GM21528 (cell line): ENCODE data around the gene FIGNL2.
"Not testable (repeated sequence)": the region's sequence is repeated elsewhere in the genome, so short reads cannot be mapped to it uniquely, and the experiment has no call there.

Experiments
- ATAC-seq: cut with Tn5 transposase; IDR thresholded peaks from one replicate; pipeline ENCODE4 v1.9.1; 2021; ENCODE audit warnings: mild to moderate bottlenecking, moderate library complexity; ENCODE audit not compliant: unreplicated experiment, low FRiP score

FIGNL2 gene, protein sequence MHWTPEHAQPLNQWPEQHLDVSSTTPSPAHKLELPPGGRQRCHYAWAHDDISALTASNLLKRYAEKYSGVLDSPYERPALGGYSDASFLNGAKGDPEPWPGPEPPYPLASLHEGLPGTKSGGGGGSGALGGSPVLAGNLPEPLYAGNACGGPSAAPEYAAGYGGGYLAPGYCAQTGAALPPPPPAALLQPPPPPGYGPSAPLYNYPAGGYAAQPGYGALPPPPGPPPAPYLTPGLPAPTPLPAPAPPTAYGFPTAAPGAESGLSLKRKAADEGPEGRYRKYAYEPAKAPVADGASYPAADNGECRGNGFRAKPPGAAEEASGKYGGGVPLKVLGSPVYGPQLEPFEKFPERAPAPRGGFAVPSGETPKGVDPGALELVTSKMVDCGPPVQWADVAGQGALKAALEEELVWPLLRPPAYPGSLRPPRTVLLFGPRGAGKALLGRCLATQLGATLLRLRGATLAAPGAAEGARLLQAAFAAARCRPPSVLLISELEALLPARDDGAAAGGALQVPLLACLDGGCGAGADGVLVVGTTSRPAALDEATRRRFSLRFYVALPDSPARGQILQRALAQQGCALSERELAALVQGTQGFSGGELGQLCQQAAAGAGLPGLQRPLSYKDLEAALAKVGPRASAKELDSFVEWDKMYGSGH

GRCh38 chr12:51848326-51848727 is at the start of gene FIGNL2:
Gene FIGNL2 (minus strand): TSS chr12:51848718. CDS start chr12:51822413, 26,305 bp downstream.
- ATAC-seq: no peak

DNA sequence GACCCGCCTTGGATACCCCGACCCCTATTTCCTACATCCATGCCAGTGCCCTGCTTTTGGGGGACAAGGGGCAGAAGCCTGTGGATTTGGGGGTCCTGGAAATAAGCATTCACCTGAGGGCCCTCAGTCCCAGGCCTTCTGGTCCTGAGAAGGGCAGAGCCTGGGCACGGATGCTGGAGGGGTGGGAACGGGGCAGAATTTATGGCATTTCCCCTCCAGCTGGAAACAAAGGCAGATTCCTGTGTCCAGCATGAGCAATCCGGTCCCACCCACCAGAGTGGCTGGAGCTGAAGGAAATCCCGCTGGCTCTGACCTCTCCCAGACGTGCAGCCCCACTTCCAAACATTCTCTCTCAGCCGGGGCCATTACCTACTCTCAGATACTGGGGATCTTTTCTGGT is 48.7 kb upstream of the FIGNL2 start:
- no peak for ATAC-seq

- ATAC-seq: no peak
Observed at GRCh38 chr12:51896236-51896635, 47.7 kb upstream of the FIGNL2 start.

GRCh38 chr12:51895378-51896135 is 47.0 kb upstream of the FIGNL2 start:
- ATAC-seq: no peak

DNA sequence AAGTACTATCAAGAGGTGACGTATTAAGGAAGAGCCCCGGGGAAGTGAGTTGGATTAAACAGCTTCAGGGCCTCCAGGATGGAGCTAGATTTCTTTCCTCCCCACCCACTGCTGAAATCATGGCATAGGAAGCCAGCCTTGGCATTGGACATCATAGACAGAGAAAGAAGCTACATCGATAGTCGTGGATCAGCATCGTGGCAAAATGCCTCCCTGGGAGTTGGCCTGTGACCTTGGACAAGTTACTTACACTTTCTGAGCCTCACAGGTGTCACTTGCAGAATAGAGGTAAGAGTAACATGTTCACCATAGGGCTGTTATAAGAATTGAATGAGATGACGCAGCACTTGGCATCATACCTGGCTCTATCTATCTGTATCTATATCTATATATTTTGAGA is 45.3 kb upstream of the FIGNL2 start:
- ATAC-seq: no peak

DNA sequence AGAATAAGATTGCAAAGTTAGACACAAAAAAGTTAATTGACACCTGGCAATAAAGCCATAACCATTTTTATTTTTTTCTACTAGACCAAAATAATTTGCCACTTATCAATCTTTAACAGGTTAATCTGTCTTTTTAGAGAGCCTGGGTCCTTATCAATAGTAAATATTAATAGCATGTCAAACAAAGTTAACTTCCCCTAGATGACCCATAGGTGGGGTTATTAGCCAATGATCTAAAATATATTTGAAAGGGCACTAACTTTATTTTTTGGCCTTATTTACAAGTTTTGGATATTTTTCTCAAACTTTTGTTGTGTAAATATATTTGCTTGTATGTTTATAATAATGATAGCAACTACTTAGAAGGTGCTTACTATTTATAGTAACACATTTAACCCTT is 43.3 kb upstream of the FIGNL2 start:
- no peak for ATAC-seq

DNA sequence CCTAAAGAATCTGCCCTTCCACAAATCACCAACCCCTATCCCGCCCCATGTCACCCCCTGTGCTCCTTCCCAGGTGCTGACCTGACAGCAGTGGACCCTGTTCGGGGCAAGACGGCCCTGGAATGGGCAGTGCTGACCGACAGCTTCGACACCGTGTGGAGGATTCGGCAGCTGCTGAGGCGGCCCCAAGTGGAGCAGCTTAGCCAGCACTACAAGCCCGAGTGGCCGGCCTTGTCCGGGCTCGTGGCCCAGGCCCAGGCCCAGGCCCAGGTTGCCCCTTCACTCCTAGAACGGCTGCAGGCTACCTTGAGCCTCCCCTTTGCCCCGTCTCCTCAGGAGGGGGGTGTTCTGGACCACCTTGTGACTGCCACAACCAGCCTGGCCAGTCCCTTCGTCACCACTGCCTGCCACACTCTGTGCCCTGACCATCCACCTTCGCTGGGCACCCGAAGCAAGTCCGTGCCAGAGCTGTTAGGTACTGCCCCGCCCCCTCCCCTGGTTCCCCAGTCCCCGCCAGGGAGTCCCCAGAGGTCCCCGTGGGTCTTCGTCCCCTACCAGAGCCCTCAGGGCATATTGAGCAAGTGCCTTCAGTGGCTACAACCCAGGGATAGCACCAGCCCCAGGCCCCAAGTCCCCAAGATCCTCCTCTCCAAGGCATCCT is 42.1 kb upstream of the FIGNL2 start:
- ATAC-seq: no peak

- no peak for ATAC-seq
Observed at GRCh38 chr12:51890133-51890464, 41.6 kb upstream of the FIGNL2 start.

DNA sequence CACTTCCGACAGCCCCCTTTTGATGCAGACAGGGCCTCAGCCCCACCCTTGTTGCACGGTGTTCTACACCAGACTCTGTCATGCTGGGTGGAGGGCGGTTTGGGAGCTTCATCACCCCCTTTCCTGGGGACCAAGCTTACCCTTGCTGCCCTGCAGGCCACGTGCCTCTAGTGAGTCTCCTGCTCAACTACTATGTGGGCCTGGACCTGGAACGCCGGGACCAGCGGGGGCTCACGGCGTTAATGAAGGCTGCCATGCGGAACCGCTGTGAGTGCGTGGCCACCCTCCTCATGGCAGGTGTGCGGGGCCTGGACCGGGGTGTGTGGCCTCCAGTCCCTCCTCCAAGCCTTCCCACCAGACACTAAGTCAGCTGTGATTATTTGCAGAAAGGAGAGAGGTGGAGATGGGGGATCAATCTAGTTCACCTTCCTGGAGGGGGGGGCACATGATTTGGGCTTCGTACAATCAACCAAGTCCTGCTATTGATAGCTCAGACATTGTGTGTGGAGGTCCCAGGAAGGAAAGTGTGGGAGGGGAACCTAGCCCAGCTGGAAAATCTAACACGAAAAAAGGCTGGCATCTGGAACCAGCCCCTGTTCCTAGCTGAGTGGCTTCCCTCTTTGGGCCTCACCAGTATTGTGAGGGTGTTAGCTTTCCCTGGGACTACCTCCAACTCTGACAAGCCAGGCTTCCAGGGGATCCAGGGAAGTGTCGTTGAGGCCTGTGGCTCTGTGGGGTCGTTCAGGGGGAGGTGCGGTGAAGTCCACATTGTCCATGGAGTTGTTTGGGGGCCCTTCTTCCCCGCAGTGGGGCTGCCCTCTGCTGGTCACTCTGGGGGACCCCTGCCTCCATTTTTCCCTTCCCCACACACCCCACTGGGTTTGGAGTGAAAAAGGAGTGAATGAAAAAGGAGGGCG is 41.0 kb upstream of the FIGNL2 start:
- no peak for ATAC-seq

- ATAC-seq: no peak
Observed at GRCh38 chr12:51888316-51889215, 40.0 kb upstream of the FIGNL2 start.

DNA sequence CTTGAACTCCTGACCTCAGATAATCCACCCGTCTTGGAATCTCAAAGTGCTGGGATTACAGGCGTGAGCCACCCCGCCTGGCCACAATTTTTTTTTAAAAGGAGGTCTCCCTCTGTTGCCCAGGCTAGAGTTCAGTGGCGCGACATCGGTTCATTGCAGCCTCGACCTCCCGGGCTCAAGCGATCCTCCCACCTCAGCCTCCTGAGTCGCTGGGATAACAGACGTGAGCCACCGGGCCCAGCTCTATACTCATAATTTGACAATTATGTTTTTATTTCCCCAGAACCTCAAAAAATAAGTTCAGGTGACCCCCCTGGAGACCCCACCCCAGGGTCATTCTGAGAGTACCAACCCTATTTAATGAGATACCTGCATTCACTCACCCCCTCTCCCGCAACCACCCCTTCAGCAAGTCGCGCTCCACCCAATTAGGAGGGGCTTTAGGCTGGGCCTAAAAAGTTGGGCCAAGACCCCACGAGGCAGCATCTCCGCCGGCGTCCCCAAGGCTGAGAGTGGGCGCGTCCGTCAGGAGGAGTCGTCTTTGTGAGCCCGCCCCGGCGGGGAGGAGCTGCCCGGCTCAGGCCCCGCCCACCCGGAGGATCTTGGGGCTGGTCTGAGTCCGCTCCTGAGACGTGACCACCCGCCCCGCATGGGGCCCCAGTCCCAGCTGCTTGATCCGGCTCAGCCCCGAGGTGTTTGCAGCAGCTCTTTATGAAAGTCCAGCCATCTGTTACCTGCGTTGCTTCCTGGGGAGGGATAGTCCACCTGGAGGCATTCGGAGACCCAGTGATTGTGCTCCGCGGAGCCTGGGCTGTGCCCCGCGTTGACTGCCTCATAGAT is 39.2 kb upstream of the FIGNL2 start, which contains the start of gene ANKRD33:
Gene ANKRD33, plus strand, starts transcription at position 628 of the 840 bp plus-strand sequence. Its CDS starts 84 bp downstream, at position 712.
- no peak for ATAC-seq

DNA sequence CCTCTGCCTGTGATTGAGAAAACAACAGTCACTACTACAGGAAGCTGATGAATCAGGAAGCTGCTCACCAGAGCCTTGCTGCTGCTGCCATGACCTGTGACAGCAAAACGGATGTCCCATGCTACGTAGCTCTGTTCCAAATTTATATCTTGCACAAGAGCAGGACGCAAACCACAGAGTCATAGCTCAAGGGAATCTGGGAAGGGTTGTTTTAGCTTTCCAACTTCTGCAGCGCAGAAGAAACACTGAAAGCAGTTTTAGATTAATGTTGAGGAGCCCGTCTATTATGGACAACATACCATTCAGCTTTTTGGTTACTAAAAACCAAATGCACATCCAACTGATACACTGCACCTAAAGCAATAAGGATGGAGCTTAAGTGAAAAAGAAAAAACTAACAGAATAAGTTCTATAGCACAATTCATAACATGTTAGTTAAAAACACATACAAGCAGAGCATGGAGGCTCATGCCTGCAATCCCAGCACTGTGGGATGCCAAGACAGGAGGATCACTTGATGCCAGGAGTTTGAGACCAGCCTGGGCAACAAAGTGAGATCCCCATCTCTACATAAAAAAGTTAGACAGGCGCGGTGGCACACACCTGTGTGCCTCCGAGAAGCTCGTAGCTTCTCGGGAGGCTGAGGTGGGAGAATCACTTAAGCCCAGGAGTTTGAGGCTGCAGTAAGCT is 37.6 kb upstream of the FIGNL2 start:
- no peak for ATAC-seq

DNA sequence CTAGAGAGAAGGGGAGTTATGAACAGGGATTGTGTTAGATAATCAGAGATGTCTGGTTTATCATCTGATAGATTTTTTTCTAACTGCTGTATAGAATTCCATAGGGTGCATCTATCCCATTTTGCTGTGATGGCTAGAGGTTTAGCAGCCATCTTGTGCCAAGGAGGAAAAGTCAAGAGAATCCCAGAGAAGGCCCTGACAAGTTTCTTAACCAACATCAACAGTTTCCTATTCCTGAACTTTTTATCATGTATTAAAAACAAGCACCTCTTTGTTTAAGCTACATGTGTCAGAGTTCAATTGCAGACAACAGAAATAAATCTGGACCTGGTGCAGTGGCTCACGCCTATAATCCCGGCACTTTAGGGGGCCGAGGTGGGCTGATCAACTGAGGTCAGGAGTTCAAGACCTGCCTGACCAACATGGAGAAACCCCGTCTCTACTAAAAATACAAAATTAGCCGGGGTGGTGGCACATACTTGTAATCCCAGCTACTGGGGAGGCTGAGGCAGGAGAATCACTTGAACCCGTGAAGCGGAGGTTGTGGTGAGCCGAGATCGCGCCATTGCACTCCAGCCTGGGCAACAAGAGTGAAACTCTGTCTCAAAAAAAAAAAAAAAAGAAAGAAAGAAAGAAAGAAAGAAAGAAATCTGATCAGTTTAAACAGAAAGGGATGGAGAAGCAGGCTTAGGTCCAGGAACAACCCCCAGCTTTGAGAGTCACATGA is 36.9 kb upstream of the FIGNL2 start:
- not testable (repeated sequence) for ATAC-seq

DNA sequence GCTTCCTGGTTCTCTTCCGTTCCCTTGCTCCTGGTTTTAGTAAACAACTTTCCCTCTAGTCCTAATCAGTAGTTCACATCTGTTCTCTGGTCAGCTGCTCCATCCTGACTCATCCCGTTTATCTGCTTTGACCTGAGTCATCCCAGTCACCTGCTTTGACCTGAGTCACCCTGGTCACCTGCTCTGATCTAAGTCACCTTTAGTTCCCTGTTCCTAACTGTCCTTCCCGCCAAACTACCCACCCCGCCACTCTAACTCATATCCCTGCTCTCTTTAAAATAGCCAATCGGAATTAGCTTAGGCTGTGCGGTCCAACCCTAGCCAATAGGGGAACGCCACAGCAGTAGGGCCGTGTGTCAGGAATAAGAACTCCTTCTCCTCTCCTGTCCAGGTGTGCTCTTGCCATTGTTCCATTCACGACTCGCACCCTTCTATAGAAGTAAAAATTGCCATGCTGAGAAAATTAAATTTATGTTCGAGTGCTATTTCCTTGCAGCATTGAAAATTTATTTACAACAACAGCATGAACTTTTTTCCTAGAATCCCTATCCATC is 36.2 kb upstream of the FIGNL2 start:
- no peak for ATAC-seq

DNA sequence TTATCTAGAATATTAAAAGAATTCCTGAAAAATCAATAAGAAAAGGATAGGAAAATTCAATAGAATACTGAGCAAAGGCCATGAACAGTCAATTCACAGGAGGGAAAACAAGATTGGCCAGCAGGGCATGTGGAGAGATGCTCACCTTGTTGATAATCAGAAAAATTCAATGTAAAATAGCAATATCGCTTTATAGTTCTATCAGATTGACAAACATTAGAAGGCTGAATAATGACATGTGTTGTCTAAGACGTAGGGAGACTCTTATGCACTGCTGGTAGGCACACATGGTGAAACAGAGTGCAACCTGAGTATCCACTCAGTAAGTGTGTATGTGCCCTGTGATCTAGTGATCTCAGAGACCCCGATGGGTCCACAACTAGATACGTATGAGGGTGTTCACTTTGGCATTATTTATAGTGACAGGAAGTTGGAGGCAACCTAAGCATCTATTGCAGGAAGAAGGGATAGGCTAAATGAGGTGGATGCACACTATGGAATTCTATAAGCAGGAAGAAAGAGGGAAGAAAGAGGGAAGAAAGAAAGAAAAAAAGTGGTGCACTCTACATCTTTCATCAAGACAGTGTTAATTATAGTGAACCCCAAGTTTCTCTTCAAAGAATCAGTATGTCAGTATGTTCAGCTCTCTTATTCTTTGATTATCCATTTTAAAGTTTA is 35.6 kb upstream of the FIGNL2 start:
- no peak for ATAC-seq

DNA sequence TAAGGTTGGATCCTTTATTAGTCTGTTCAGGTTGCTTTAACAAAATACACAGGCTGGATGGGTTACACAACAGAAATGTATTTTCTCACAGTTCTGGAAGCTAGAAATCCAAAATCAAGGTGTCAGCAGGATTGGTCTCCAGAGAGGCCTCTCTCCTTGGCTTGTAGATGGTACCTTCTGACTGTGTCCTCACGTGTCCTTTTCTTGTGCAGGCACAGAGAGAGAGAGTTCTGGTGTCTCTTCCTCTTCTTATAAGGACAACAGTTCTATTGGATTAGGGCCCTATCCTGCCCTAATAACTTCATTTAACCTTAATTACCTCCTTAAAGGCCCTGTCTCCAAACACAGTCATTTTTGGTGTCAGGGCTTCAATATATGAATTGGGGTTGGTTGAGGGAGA is 34.8 kb upstream of the FIGNL2 start:
- no peak for ATAC-seq
